CD14-positive monocyte (primary cell): ENCODE measurements around the gene LONRF2. TPM values are rescaled to one million over a fixed set of nuclear protein-coding genes. Genes with fewer than 3 reads are reported as not detected.
"Not testable (repeated sequence)": the region's sequence is repeated elsewhere in the genome, so short reads cannot be mapped to it uniquely, and the experiment has no call there.

Source experiments
- DNase-seq, 3 donors: peaks; one replicate each; pipeline ENCODE4 v3.0.0-alpha.2; 2011 to 2022
- H2AFZ ChIP-seq: 2 replicates; pipeline ENCODE4 v1.6.0; 2012; ENCODE audit warnings: mild to moderate bottlenecking, low read depth, low read length, inconsistent platforms; ENCODE audit not compliant: insufficient read depth, poor library complexity, severe bottlenecking
- H3K27ac ChIP-seq, 2 donors: 1 replicate in 1 of 2; 2 replicates in 1 of 2; pipeline ENCODE4 v1.5.1; 2012 to 2013; ENCODE audit warnings: low read length in 2 of 2, control low read depth in 1 of 2, inconsistent platforms in 1 of 2, low read depth in 1 of 2, mild to moderate bottlenecking in 1 of 2
- H3K27me3 ChIP-seq, 2 donors: one replicate each; pipeline versions ENCODE4 v1.6.0 to v1.6.1; 2011 to 2013; ENCODE audit warnings: low read length in 2 of 2; ENCODE audit not compliant: control insufficient read depth in 2 of 2, insufficient read depth in 2 of 2
- H3K36me3 ChIP-seq, 2 donors: replicated peaks in 1 of 2; 1 replicate in 1 of 2; 2 replicates in 1 of 2; pipeline versions ENCODE4 v1.5.1 to v1.6.1; 2012 to 2013; ENCODE audit warnings: low read length in 2 of 2, control low read depth in 1 of 2, inconsistent platforms in 1 of 2, mild to moderate bottlenecking in 1 of 2; ENCODE audit not compliant: insufficient read depth in 2 of 2, control insufficient read depth in 1 of 2
- H3K4me1 ChIP-seq, 2 donors: 1 replicate in 1 of 2; 2 replicates in 1 of 2; pipeline versions ENCODE4 v1.5.1 to v1.6.1; 2012 to 2013; ENCODE audit warnings: low read length in 2 of 2, control low read depth in 1 of 2, inconsistent platforms in 1 of 2, mild to moderate bottlenecking in 1 of 2, moderate library complexity in 1 of 2; ENCODE audit not compliant: insufficient read depth in 2 of 2, control insufficient read depth in 1 of 2
- H3K4me2 ChIP-seq: replicated peaks from 2 replicates; pipeline ENCODE3; 2012; ENCODE audit warnings: low read length, moderate library complexity, mild to moderate bottlenecking; ENCODE audit not compliant: poor library complexity, severe bottlenecking; ENCODE audit errors: extremely low read depth
- H3K4me3 ChIP-seq, 3 experiments: fragments of 200-600 bp in 1 of 3; sonication (generic) in 1 of 3; replicated peaks in 1 of 3; 1 replicate in 2 of 3; 2 replicates in 1 of 3; pipeline ENCODE4 v1.5.1; 2011 to 2013; ENCODE audit warnings: low read length in 3 of 3, mild to moderate bottlenecking in 3 of 3, control low read depth in 2 of 3, low read depth in 2 of 3, inconsistent platforms in 1 of 3, moderate library complexity in 1 of 3
- H3K79me2 ChIP-seq: 2 replicates; pipeline ENCODE4 v1.6.0; 2012; ENCODE audit warnings: mild to moderate bottlenecking, control low read depth, inconsistent platforms, low read length, moderate library complexity; ENCODE audit not compliant: insufficient read depth
- H3K9ac ChIP-seq: 2 replicates; pipeline ENCODE4 v1.6.0; 2017; ENCODE audit warnings: low read length, mild to moderate bottlenecking; ENCODE audit not compliant: insufficient read depth, poor library complexity, severe bottlenecking
- H3K9me3 ChIP-seq, 2 donors: replicated peaks in 1 of 2; 1 replicate in 1 of 2; 2 replicates in 1 of 2; pipeline versions ENCODE4 v1.5.1 to v1.6.1; 2012 to 2013; ENCODE audit warnings: low read length in 2 of 2, control low read depth in 1 of 2; ENCODE audit not compliant: control insufficient read depth in 1 of 2, insufficient read depth in 1 of 2
- H4K20me1 ChIP-seq: 2 replicates; pipeline ENCODE4 v1.6.0; 2012; ENCODE audit warnings: mild to moderate bottlenecking, low read length, control low read depth, moderate library complexity; ENCODE audit not compliant: insufficient read depth
- H3K27ac Mint-ChIP-seq, 7 donors: one replicate each; pipeline ENCODE4 v1.8.0; 2020; ENCODE audit warnings: mild to moderate bottlenecking in 7 of 7, mixed read lengths in 7 of 7, moderate library complexity in 6 of 7, inconsistent platforms in 2 of 7
- H3K27me3 Mint-ChIP-seq, 3 donors: one replicate each; pipeline ENCODE4 v1.8.0; 2021 to 2022; ENCODE audit warnings: low read depth in 3 of 3, mild to moderate bottlenecking in 3 of 3, mixed read lengths in 3 of 3, moderate library complexity in 3 of 3, inconsistent platforms in 1 of 3
- H3K36me3 Mint-ChIP-seq, 2 donors: one replicate each; pipeline ENCODE4 v1.8.0; 2020; ENCODE audit warnings: mixed read lengths in 2 of 2, inconsistent platforms in 1 of 2, mild to moderate bottlenecking in 1 of 2
- H3K4me1 Mint-ChIP-seq: one replicate; pipeline ENCODE4 v1.8.0; 2020; ENCODE audit warnings: mild to moderate bottlenecking, mixed read lengths
- H3K4me3 Mint-ChIP-seq, 2 donors: one replicate each; pipeline ENCODE4 v1.8.0; 2020; ENCODE audit warnings: mild to moderate bottlenecking in 2 of 2, mixed read lengths in 2 of 2, moderate library complexity in 1 of 2
- H3K9me3 Mint-ChIP-seq, 7 donors: one replicate each; pipeline ENCODE4 v1.8.0; 2020 to 2022; ENCODE audit warnings: mixed read lengths in 7 of 7, mild to moderate bottlenecking in 6 of 7, moderate library complexity in 6 of 7, inconsistent platforms in 2 of 7
- CTCF ChIP-seq: fragments of 200-600 bp; IDR thresholded peaks from one replicate; pipeline ENCODE4 v1.8.0; 2022; ENCODE audit warnings: antibody characterized with exemption, mild to moderate bottlenecking
- WGBS: methylation state at CpG from one replicate; pipeline ENCODE4 v1.1.5; 2013; ENCODE audit warnings: missing lambda C conversion rate; ENCODE audit not compliant: insufficient coverage; 5-methylcytosine and 5-hydroxymethylcytosine counted together
- intact Hi-C, 2 donors: fragments of 100-400 bp; cut with micrococcal nuclease; formaldehyde crosslinking; loops; one replicate each; pipeline versions ENCODE4 v1.15.0 to v1.15.1; 2023
- polyA plus RNA-seq, 3 donors: library from polyadenylated mRNA; depleted of rRNA in 1 of 3; unstranded in 2 of 3; stranded (reverse) in 1 of 3; fragments of 300-500 nt in 2 of 3; fragments of >200 nt in 1 of 3; fragmentation: Illumina TruSeq in 2 of 3; gene quantifications; 1 replicate in 2 of 3; 2 replicates in 1 of 3; pipeline ENCODE4 v1.2.3, GENCODE V29; 2012 to 2021

LONRF2 gene
- polyA plus RNA-seq, 3 donors: not detected

DNA sequence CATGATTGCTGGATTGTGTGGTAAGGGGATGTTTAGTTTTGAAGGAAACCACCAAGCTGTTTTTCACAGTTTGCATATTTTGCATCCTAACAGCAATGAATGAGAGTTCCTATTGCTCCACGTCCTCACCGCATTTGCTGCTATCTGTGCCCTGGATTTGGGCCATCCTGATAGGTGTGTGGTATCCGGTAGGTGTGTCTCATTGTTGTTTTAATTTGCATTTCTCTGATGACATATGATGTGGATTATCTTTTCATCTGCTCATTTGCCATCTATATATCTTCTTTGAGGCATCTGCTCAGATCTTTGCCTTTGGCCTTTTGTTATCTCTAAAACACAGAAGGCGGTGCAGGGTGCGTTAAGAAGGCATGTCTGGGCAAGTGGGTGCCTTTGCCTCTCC is 73.3 kb downstream of the LONRF2 start:
- no peak overlapping the region for H3K4me2 ChIP-seq
- no peaks in the 10 kb centered on the region for H3K27me3 ChIP-seq
- intact Hi-C loops: loop anchor here (5.0 kb wide), 3 partner anchors 72 to 692 kb away; no protein-coding TSS in a partner anchor
- no peaks in the 10 kb centered on the region for H3K79me2 ChIP-seq
- H3K4me3 ChIP-seq: no peak overlapping the region
- Mint-ChIP-seq H3K27me3 (peaks cover 0 to 3% (median 0%) of the 10 kb centered on the region in 3 donors), H3K27ac (no peak overlapping the region), H3K9me3 (peaks cover 0 to 2% (median 0%) of the 10 kb centered on the region in 7 donors), H3K4me1 (peaks cover 20% of the 10 kb centered on the region), H3K4me3 (no peak overlapping the region), H3K36me3 (no peaks in the 10 kb centered on the region)
- H3K27ac ChIP-seq: no peak overlapping the region
- DNase-seq: no peak
- no peaks in the 10 kb centered on the region for H3K36me3 ChIP-seq
- H2AFZ ChIP-seq: no peak overlapping the region
- H3K4me1 ChIP-seq: peaks cover 16 to 23% of the 10 kb centered on the region in 2 donors
- no peak overlapping the region for H3K9ac ChIP-seq
- no peak for TF ChIP-seq CTCF
- H4K20me1 ChIP-seq: no peaks in the 10 kb centered on the region
- H3K9me3 ChIP-seq: no peaks in the 10 kb centered on the region
- no CpG with 5 or more reads among the region's 5 CpGs for WGBS

- not testable (repeated sequence) for H3K4me3 ChIP-seq, H3K27ac Mint-ChIP-seq, H3K9me3 Mint-ChIP-seq, DNase-seq, H3K36me3 Mint-ChIP-seq, H3K27me3 ChIP-seq, H3K27ac ChIP-seq, H3K36me3 ChIP-seq, H3K9ac ChIP-seq, H3K79me2 ChIP-seq, H4K20me1 ChIP-seq, H2AFZ ChIP-seq, H3K9me3 ChIP-seq, H3K27me3 Mint-ChIP-seq, H3K4me3 Mint-ChIP-seq, H3K4me2 ChIP-seq
- intact Hi-C loops: loop anchor here (5.0 kb wide), 3 partner anchors 71 to 691 kb away; no protein-coding TSS in a partner anchor
- peaks cover 20 to 27% of the 10 kb centered on the region in 2 donors for H3K4me1 ChIP-seq
- WGBS: 100% methylated on average over 7 of the region's 9 CpGs
- peaks cover 24% of the 10 kb centered on the region for H3K4me1 Mint-ChIP-seq
Observed at GRCh38 chr2:100248556-100248955, 73.7 kb downstream of the LONRF2 start.
